PC-3 (cell line): ENCODE results near the gene GAB2.

Experiments used
- CTCF ChIP-seq: fragments of 300-600 bp; sonication (generic); conservative IDR thresholded peaks from 2 replicates; pipeline ENCODE4 v1.5.1; 2017; ENCODE audit warnings: antibody characterized with exemption, low read depth, mild to moderate bottlenecking, low read length
- EZH2 ChIP-seq: fragments of 300-600 bp; sonication (generic); IDR thresholded peaks from one replicate; pipeline ENCODE4 v1.6.1; 2017; ENCODE audit warnings: antibody characterized with exemption, mild to moderate bottlenecking, low read length; ENCODE audit not compliant: unreplicated experiment

GRCh38 chr11:78289552-78290292, 127.9 kb downstream of the GAB2 start:
- TF ChIP-seq CTCF (no peak), EZH2 (no peak)
